Caco-2 (cell line): ENCODE data around the gene SOSTDC1. TPM values are rescaled to one million over a fixed set of nuclear protein-coding genes. Genes with fewer than 3 reads are reported as not detected.

Experiments
- BruUV-seq: library from RNA; stranded (reverse); fragments of 400-500 nt; replicated peaks from 2 replicates; lab custom pipeline; 2021; lab: Mats Ljungman, UMichigan
- CTCF ChIA-PET: fragments of 300-600 bp; sonication (Branson Sonifier 250); formaldehyde crosslinking; loops from one replicate; lab custom pipeline; 2022; ENCODE audit warnings: antibody characterized with exemption; lab: Charles Lee
- POLR2A ChIA-PET: fragments of 300-600 bp; sonication (Branson Sonifier 250); formaldehyde crosslinking; loops from one replicate; lab custom pipeline; 2022; ENCODE audit warnings: antibody characterized with exemption; lab: Charles Lee
- DNase-seq, 2 experiments: peaks; one replicate each; pipeline versions ENCODE4 v3.0.0 to v3.0.0-alpha.2; 2020 to 2022
- H3K27me3 ChIP-seq: replicated peaks from 2 replicates; pipeline ENCODE4 v1.6.0; 2011; ENCODE audit warnings: low read length; ENCODE audit not compliant: control insufficient read depth, insufficient read depth
- H3K36me3 ChIP-seq: 2 replicates; pipeline ENCODE4 v1.5.1; 2011; ENCODE audit warnings: low read length; ENCODE audit not compliant: control insufficient read depth, insufficient read depth
- H3K4me1 ChIP-seq: fragments of 250-450 bp; sonication (Bioruptor Pico); 2 replicates; pipeline ENCODE4 v1.5.1; 2020; ENCODE audit warnings: mild to moderate bottlenecking
- H3K4me3 ChIP-seq: 2 replicates; pipeline ENCODE4 v1.5.1; 2011; ENCODE audit warnings: low read depth, mild to moderate bottlenecking, control low read depth, low read length
- H3K9me3 ChIP-seq: fragments of 250-450 bp; sonication (Bioruptor Pico); 2 replicates; pipeline ENCODE4 v1.5.1; 2020; ENCODE audit warnings: mild to moderate bottlenecking, moderate library complexity
- H3K27ac Mint-ChIP-seq: one replicate; pipeline ENCODE4 v1.8.0; 2022; ENCODE audit warnings: mixed read lengths; ENCODE audit not compliant: unreplicated experiment
- H3K27me3 Mint-ChIP-seq: one replicate; pipeline ENCODE4 v1.8.0; 2022; ENCODE audit warnings: mixed read lengths; ENCODE audit not compliant: insufficient read depth, unreplicated experiment
- H3K36me3 Mint-ChIP-seq: one replicate; pipeline ENCODE4 v1.8.0; 2022; ENCODE audit warnings: mild to moderate bottlenecking, mixed read lengths; ENCODE audit not compliant: insufficient read depth, unreplicated experiment
- H3K4me1 Mint-ChIP-seq: one replicate; pipeline ENCODE4 v1.8.0; 2022; ENCODE audit warnings: low read depth, mixed read lengths; ENCODE audit not compliant: unreplicated experiment
- H3K4me3 Mint-ChIP-seq: one replicate; pipeline ENCODE4 v1.8.0; 2022; ENCODE audit warnings: mild to moderate bottlenecking, moderate library complexity, mixed read lengths; ENCODE audit not compliant: unreplicated experiment
- H3K9me3 Mint-ChIP-seq: one replicate; pipeline ENCODE4 v1.8.0; 2022; ENCODE audit warnings: mixed read lengths; ENCODE audit not compliant: unreplicated experiment
- intact Hi-C: fragments of 100-400 bp; cut with micrococcal nuclease; formaldehyde crosslinking; loops from one replicate; pipeline ENCODE4 v1.10.0; 2022; ENCODE audit not compliant: unreplicated experiment
- total RNA-seq: library from RNA; stranded (reverse); gene quantifications from 2 replicates; pipeline ENCODE4 v1.2.3, GENCODE V29; 2022
- TF ChIP-seq, protein P1 (sequence below), 2 experiments: fragments of 200-600 bp in 1 of 2; IDR thresholded peaks; 1 replicate in 1 of 2; 2 replicates in 1 of 2; pipeline versions ENCODE4 v1.5.1 to v1.8.0; 2011 to 2022; ENCODE audit warnings: antibody characterized with exemption in 1 of 2, control low read depth in 1 of 2, inconsistent platforms in 1 of 2, low read depth in 1 of 2, low read length in 1 of 2, mild to moderate bottlenecking in 1 of 2, moderate library complexity in 1 of 2; ENCODE audit not compliant: insufficient read depth in 1 of 2, severe bottlenecking in 1 of 2, unreplicated experiment in 1 of 2

SOSTDC1 gene
- total RNA-seq, 1 experiment from 2014 or later, result 8.4 TPM

DNA sequence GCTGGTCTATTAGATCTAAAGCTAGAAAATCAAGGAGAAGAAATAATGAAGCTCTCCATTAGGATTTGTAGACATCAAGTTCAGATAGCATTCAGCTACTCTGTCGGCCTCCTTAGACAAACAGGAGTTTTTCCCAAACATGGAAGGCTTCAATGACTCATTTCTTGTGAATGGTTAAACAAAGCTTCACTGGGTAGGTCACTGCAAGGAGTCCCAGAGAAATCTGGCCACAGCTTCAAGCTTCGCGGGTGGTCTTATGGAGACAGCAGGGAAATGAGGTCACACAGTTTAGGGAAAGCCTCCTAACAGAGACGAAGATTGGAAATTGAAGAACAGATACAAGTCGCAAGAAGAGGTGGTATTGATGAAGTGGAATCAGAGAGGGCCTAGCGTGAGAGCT lies 38.5 kb upstream of the SOSTDC1 start:
- POLR2A ChIA-PET, result no interaction called here
- no peaks in the 10 kb centered on the region for H3K36me3 ChIP-seq

DNA sequence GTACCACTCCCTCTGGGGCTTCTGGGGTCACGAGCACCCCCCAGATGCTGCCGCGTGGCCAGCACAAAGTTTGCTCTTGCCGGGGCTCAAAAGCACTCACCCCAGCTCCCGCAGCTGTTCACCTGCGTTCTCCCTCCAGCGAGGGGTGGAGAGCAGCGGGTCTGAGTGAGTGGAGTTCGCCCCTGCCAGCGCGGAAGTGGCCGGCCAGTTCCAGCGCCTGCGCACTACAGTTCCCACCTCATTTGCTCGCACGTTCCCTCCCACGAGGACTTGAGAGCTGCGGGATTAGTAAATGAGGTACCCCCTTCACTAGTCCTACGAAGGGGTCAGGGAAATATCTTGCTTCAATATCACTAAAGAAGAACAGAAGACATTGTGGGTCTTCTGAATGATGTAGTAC lies 36.8 kb upstream of the SOSTDC1 start:
- DNase-seq, result no peak
- Mint-ChIP-seq H3K9me3 (no peaks in the 10 kb centered on the region), H3K4me1 (peaks cover 7% of the 10 kb centered on the region), H3K4me3 (no peak overlapping the region), H3K27me3 (no peaks in the 10 kb centered on the region), H3K27ac (no peak overlapping the region), H3K36me3 (no peaks in the 10 kb centered on the region)
- Histone ChIP-seq H3K4me3 (no peak overlapping the region), H3K27me3 (no peaks in the 10 kb centered on the region), H3K36me3 (no peaks in the 10 kb centered on the region), H3K4me1 (peaks cover 11% of the 10 kb centered on the region; the same call in 1 of the 2 replicates), H3K9me3 (no peaks in the 10 kb centered on the region)
- CTCF ChIA-PET, result no interaction called here
- POLR2A ChIA-PET, result interaction anchor here (0.7 kb wide), 1 partner anchor 9 kb away, joined by 3 read pairs; no protein-coding TSS in a partner anchor
- intact Hi-C loops, result no loop called here
- TF ChIP-seq, protein P1, sequence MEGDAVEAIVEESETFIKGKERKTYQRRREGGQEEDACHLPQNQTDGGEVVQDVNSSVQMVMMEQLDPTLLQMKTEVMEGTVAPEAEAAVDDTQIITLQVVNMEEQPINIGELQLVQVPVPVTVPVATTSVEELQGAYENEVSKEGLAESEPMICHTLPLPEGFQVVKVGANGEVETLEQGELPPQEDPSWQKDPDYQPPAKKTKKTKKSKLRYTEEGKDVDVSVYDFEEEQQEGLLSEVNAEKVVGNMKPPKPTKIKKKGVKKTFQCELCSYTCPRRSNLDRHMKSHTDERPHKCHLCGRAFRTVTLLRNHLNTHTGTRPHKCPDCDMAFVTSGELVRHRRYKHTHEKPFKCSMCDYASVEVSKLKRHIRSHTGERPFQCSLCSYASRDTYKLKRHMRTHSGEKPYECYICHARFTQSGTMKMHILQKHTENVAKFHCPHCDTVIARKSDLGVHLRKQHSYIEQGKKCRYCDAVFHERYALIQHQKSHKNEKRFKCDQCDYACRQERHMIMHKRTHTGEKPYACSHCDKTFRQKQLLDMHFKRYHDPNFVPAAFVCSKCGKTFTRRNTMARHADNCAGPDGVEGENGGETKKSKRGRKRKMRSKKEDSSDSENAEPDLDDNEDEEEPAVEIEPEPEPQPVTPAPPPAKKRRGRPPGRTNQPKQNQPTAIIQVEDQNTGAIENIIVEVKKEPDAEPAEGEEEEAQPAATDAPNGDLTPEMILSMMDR (IDR thresholded peaks at IDR 0.05; ENCODE audit: insufficient read depth in 1 of 2, low read depth in 1 of 2, low read length in 1 of 2, severe bottlenecking in 1 of 2, unreplicated experiment in 1 of 2), result no peak
- BruUV-seq, result no TSS peak

More for the DNA sequence above, 38.5 kb upstream of the SOSTDC1 start:
- Histone ChIP-seq H3K9me3 (no peaks in the 10 kb centered on the region), H3K27me3 (no peaks in the 10 kb centered on the region), H3K4me1 (peaks cover 11% of the 10 kb centered on the region; the same call in 1 of the 2 replicates), H3K4me3 (no peak overlapping the region)
- no peak overlapping the region for H3K4me3 Mint-ChIP-seq
- peak overlapping the region; percentile 5 for H3K27ac Mint-ChIP-seq
- BruUV-seq, result no TSS peak
- H3K9me3 Mint-ChIP-seq, result peaks cover 8% of the 10 kb centered on the region
- TF ChIP-seq, protein P1 (IDR thresholded peaks at IDR 0.05; ENCODE audit: insufficient read depth in 1 of 2, low read depth in 1 of 2, low read length in 1 of 2, severe bottlenecking in 1 of 2, unreplicated experiment in 1 of 2), result no peak
- intact Hi-C loops, result no loop called here
- DNase-seq, result no peak
- H3K27me3 Mint-ChIP-seq, result no peaks in the 10 kb centered on the region
- no peaks in the 10 kb centered on the region for H3K36me3 Mint-ChIP-seq
- H3K4me1 Mint-ChIP-seq, result peaks cover 7% of the 10 kb centered on the region
- CTCF ChIA-PET, result interaction anchor here (1.0 kb wide), 1 partner anchor 61 kb away, joined by 3 read pairs; no protein-coding TSS in a partner anchor

DNA sequence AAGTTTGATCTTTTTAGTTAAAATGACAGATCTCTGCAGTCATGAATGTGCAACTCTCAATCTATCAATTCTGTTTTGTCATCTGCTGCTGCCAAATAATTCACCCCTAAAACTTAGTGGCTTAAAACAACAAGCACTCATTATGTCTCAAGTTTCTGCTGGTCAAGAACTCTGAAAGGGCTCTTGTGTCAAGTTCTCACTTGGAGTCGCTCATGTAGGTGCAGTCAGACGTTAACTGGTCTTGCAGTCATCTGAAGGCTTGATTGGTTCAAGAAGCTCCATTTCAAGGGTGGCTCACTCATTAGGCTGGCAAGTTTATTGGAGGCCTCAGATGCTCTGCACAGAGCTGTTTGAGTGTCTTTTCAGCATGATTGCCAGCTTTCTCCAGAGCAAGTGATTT lies 32.6 kb upstream of the SOSTDC1 start:
- Mint-ChIP-seq H3K27ac (no peak overlapping the region), H3K4me1 (no peaks in the 10 kb centered on the region), H3K36me3 (no peaks in the 10 kb centered on the region), H3K27me3 (no peaks in the 10 kb centered on the region), H3K9me3 (no peaks in the 10 kb centered on the region), H3K4me3 (no peak overlapping the region)
- TF ChIP-seq, protein P1 (IDR thresholded peaks at IDR 0.05; ENCODE audit: insufficient read depth in 1 of 2, low read depth in 1 of 2, low read length in 1 of 2, severe bottlenecking in 1 of 2, unreplicated experiment in 1 of 2), result no peak
- no TSS peak for BruUV-seq
- intact Hi-C loops, result no loop called here
- Histone ChIP-seq H3K4me3 (no peak overlapping the region), H3K4me1 (peaks cover 5% of the 10 kb centered on the region; the same call in 1 of the 2 replicates), H3K9me3 (no peaks in the 10 kb centered on the region), H3K36me3 (no peaks in the 10 kb centered on the region), H3K27me3 (no peaks in the 10 kb centered on the region)
- no peak for DNase-seq
- ChIA-PET CTCF (no interaction called here), POLR2A (interaction anchor here (0.7 kb wide), 1 partner anchor 32 kb away, joined by 5 read pairs; no protein-coding TSS in a partner anchor)
